Dermis blood vessel endothelial cell (primary cell): ENCODE measurements around the gene EVL. TPM values are rescaled to one million over a fixed set of nuclear protein-coding genes. Genes with fewer than 3 reads are reported as not detected.

Experiments used
- DNase-seq: peaks from one replicate; pipeline ENCODE4 v3.0.0; 2010
- total RNA-seq: library from RNA; depleted of rRNA; stranded (reverse); fragments of >200 nt; gene quantifications from 2 replicates; pipeline ENCODE4 v1.2.3, GENCODE V29; 2014

EVL gene
- total RNA-seq, 1 donor from 2014 or later = 7.7 TPM

DNA sequence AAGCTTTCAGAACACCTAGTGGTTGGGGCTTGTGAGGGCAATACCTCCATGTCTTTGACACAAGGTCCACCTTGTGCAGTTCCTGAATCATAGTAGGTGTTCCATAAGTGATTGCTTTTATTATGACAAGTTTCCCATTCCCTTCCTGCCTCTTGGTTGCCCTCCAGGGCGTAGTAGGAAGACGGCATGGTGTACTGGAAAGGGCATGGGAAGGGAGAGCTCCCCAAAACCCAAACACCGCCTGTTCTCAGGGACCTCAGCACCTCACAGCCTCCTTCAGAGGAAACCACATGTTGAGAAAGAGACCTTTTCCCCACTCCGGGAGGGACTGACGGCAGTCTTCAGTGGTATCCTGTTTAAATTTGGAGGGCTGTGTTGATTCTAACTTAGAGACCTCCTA, 21.1 kb downstream of the EVL start:
- no peak for DNase-seq

DNA sequence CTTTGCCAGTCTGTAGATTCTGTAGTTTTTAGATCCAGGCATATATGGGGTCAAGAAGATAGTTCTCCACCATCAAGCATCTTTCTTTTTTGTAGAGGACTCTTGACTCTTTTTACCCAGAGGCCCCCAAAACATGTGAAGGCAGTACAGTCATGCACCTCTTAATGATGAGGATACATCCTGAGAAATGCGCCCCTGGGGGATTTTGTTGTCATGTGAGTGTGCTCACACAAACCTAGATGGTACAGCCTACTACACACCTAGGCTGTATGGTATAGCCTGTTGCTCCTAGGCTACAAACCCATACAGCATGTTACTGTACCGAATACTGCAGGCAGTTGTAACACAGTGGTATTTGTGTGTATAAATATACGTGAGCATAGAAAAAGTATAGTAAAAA, 23.0 kb downstream of the EVL start:
- DNase-seq = no peak

DNA sequence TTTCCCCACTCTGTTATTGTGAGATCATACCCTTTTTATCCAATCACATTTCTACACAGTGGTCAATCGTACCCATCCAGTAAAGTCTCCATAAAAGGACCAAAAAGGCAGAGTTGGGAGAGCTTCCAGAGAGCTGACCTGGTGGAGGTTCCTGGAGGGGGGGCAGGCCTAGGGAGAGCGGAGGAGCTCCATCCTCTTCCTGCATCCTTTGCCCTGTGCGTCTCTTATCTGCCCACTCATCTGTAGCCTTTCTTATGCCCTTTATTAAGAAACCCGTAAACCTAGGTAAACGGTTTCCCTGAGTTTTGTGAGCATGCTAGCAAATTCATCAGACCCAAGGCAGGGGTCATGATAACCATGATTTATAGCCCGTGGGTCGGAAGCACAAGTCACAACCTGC, 26.2 kb downstream of the EVL start:
- DNase-seq = no peak

DNA sequence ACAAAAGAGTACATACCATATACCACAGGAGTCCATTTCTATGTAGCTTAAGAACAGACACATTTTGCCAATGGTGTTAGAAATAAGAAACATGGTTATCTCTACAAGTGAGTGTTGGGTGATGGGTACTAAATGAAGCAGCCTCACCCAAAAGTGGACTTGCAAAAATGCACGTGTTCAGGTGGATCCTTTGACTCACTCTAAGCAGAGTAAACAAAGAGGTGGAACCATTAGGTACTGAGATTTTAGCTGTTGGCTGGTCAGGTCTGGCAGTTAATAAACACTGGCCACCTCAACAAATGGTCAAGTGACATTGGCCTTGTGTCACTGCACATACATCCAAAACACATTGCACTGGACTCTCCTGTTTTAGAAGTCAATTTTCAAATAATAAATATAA, 27.6 kb downstream of the EVL start:
- no peak for DNase-seq

DNA sequence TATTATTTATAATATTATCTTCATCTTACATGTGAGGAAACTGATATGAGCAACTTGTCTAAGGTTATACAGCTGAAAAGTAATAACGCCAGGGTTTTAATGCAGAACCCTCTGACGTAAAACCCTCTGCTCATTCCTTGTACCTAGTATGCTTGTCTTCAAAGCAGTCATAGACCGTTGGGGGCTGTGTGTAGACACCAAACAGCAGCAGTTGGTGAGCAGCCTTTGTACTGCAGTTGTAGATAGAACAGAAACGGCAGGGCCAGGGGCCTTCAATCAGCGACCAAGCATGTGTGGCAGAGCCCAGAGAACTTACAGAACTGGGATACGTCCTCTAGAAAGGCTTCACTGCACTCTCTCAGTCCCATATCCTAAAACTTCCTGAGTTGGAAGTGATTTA, 28.1 kb downstream of the EVL start:
- no peak for DNase-seq

DNA sequence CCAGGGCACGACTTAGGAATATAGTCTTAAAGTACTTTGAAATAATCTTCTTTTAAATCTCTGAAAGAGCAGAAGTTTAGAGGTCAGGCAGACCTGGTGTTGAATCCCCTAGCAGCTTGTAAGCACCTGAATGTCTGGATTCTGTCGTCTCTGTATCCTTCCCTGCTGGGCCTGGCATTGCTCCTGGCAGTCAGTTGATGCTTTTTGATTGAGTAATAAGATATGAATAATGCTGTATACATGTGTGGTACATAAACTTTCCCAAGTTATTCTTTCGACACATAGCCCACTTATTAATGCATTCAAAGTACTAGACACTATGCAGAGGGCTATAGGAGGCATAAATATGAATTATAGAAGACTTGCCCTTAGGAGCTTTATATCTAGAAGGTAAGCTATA, 31.4 kb downstream of the EVL start:
- DNase-seq = no peak

DNA sequence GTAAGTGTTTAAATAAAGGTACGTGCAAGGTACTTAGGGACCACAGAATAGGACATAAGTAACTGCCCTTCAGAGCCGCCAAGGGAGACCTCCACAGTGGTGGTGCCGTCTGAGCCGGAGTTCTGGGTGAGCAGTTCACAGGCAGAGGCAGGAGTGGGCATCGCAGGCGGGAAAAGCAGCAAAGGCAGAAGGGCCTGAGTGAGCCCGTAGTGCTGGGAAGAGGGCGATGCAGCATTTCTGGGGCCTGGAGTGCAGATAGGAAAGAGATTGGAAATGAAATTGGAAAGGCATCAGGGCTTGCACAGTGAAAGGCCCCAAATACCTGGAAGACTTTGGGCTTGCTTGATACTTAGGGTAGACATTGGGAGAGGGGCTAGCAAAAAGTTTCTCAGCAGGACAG, 32.9 kb downstream of the EVL start:
- no peak for DNase-seq

DNA sequence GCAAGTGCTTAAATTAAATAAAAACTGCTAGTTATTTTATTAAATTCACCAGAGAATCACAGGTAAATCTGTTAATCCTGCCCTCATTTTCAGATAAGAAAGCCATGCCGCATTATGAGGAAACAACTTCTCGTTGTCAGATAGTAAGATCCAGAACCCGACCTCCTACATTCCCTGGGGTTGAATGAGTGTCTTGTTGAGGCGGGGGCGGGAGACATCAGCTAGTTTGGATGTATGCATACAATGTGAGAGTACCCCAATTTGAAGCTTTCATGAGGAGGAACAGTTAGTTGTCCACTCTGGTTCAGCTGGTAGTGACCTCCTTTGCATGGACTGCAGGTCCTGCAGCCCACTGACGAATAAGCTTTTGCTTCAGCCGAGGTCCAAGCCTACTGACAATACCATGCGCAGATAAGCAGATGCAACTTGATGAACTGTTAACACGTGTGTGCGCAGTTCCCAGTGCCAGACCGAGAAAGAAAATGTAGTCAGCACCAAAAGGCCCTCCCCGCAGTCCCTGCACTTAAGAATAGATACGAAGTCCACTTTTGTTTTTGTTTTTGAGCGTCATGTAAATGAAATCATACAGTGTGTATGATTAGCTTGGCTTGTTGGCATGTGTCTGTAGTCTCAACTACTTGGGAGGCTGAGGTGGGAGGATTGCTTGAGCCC, 34.9 kb downstream of the EVL start:
- no peak for DNase-seq

DNA sequence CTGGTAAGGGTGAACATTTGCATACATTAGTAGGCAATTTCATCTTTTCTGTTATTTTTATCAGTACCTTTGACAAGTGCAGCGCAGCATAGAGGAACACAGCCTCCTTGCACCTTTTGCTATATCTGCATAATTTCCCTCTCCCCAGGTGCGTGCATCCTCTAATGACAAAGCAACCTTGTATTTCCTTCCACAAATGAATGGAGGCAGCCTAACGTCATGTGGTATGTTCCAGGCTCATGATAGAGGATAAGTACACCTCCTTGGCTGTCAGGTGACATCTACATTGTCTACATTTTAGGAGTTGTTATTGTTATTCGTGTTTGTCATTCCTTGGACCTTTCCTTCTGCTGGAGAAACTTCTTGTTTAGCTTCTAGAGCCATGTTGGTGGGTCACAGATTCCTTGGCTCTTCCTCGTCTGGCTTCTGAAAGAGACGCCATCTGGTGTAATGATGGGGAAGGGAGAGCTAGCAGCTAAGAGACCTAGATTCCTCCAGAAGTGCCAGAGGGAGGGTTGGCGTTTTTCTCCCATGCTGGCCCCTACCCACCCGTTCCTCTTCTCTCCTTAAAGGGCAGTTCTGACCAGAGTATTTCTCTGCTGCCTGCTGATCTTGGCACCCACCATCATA, 37.0 kb downstream of the EVL start:
- DNase-seq = no peak

DNA sequence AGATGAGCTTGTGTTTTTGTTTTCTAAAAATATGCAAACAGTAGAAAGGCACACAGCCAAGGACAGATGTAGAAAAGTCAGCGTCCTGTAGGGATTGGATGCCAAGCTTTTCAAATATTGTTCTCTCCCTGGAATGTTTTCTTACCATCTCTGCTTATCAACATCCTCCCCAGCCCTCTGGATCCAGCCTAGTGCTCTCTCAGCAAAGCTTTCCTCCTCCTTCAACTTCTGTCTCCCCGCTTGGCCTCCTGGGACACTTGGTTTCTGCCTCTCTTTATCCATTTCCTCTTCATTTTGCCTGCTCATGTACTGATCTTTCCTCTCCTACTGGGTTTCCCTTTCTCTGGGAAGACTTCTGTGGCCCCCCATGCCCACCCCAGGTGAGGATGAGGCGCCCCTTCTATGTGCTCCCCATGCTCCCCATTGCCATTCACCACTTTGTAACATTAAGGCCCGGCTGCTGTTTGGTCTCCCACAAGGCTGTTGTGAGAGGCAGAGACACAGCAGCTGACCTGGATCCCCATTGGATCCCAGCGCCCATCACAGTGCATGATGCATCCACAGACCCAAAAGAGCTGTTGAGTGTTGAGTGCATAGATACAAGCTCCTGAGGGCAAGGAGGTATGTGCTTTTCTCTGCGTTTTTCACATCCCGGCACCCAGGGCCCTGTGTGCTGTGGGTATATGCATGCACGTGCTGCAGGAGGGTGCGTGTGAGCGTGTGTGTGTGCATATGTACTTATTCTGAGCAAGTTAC, 38.2 kb downstream of the EVL start:
- DNase-seq = peak; percentile 16

DNA sequence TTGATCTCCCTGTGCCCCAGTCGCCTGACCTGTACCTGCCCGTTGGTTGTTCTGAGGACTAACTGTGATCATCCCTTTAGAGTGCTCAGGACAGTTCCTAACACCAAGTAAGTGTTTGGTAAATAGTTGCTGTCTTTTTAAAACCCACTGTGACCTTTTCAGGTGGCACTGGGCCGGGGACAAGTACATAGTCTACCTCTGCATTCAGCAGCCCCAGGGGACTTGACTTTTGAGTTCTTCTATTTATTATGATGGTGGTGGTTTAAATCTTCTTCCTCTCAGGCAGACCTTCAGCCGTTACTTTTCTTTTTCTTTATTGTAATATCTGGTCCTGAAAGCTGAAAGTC, 38.8 kb downstream of the EVL start:
- DNase-seq = no peak

DNA sequence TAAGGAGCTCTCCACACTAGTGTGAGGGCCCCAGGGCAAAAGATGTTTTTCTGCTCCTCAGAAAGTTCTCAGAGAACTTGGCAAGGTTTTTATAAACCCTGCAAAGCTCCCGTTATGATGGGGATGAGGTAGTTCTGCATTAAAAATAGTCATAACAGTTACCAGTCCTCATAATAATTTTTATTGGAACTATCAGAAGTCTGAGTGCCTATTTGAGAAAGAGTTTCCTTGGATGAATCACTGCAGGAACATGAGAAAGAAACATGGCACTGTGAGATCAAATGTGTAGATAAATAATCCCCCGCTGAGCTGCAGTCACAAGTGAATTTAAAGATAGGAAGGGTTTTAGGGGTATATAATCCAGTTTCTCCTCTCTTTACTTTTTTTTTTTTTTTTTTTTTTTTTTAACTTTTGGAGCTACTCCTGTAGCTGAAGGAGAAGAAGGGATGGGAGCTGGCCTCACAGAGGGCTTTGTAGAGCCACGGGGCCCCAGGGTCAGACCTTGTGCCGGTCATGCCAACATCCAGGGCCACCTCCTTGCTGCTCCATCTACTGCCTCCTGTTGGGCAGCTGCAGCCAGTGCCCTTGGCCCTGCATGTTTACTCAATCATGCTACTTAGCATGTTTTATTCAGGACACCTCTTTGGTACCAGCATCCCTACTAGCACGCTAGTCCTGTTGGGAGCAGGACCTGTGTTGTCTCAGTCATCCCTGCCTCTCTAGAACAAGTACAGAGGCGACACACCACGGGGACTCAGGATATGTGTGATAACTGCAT, 39.5 kb downstream of the EVL start:
- peak; percentile 9 for DNase-seq

DNA sequence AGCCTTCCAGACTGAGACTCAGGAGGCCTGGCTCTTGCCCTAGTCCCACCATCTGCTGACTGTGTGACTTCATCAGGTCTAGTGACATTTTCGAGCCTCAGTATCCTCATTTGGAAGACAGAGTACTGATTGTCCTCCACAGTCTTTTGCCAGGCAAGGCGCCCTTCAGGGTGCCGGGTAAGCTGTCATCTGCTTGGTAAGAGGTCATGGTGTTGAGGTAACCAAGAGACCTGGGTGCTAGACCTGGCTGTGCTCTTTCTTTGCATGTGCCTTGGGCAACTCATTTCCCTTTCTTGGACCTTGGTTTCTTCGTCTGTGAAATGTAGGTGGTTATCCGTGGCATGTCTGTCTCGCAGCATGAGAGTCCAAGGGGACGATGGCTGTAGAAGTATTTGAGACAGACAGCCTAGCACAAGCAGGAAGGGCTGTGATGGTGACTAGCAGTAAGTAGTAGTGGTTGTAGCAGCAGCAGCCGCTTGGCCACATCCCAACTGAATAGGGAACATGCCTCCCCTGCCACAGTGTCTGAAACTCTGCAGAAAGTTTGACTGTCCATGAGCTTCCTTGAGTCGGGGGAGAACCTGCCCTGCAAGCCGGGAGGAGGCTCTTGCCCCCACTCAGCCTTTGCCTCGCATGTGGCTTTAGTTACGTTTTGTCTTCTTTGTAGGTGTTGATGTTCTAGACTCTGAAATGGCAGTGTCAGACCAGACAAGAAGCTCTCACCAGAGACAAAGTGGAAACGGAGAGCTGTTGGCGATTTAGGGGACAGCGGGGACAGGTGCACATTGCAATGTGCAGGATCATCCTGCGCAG, 40.3 kb downstream of the EVL start:
- no peak for DNase-seq

DNA sequence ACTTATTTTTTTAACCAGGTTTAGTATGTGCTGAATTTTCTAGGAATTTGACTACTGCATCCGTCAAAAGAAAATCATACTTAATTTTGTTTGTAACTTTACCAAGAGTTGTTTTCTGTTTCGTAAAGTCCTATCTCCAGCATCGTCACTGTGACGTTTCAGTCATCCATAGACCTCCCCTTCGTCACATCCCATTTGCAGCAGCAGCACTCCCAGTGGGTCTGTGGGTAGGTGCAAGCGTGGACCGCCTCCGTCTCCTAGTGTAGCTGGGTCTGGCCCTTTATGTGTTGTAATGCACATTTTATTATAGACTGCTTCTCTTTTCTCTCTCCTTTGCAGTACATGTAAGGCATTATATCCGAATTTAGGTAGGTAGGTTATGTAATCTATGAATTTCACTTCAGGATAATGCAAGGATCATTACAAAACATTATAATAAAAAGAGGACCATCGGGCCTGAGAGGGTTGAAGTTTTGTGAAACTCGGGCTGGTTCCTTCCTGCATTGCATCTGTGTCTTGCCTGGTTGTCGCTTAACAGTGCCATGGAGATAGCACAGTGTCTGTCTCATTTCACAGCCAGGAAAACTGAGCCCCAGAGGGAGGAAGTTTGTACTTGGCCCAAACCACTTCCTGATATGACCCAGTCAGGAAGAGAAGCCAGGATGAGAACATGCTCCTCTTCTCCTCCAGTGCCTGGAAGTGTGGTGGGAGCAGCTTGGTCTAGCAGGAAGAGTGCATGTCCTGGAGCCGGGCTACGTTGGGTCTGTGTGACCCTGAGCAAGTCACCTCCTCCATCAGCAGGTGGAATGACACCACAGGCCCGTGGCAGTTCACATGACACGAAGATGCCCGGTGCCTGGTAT, 41.3 kb downstream of the EVL start:
- peak; percentile 28 for DNase-seq

DNA sequence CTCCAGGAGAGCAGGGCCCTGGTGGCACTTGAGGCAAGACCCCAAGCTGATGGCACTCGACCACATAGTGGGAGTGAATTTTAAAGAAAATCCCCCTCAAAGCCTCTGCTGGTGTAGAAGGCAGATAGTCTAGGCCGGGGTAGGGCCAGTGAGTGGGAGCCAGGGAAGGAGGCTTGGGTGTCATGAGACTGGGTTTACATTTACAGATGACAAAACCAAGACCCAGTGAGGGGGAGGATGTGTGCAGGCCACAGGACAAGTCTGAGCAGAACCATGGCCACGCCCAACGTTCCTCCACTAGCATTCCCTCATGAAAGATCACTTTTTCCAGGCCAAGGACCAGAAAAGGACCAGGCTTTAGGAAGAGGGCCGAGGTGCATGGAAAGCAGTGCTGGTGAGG, 42.0 kb downstream of the EVL start:
- no peak for DNase-seq

DNA sequence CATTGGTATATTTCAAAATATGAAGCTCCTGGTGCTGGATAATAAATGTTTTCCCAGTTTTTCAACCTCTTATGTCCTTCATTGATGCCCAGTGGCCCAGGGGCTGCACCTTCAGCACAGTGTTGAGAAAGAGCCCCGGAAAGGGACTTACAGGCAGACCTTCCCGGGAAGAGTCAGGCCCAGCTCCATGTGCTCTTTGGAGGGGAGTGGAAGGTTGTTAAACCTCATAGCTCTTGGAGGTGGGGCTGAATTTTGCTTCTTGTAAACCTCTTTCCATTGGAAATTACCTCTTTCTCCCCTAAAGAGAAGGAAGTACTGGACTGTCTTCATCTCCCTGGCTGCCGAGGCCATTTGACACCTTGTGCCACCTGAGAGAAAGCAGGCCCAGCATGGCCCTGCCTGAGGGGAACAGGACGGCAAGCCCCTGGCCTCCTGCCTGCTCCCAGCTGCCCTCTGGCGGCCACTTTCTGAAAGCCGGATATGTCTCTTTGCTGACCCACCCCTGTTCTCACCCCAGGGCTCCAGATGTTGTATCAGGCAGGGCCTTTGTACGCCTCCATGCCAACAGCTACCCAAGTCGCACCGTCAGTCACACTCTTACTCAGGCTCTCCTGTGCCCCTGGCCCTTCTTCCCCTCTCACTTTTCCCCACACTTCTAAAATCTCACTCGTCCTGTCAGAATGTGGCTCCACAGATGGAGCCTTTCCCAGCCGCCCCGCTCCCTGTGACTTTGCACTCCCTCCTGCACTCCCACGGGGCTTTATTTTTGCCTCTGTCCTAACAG, 43.0 kb downstream of the EVL start:
- peak; percentile 81 for DNase-seq

DNA sequence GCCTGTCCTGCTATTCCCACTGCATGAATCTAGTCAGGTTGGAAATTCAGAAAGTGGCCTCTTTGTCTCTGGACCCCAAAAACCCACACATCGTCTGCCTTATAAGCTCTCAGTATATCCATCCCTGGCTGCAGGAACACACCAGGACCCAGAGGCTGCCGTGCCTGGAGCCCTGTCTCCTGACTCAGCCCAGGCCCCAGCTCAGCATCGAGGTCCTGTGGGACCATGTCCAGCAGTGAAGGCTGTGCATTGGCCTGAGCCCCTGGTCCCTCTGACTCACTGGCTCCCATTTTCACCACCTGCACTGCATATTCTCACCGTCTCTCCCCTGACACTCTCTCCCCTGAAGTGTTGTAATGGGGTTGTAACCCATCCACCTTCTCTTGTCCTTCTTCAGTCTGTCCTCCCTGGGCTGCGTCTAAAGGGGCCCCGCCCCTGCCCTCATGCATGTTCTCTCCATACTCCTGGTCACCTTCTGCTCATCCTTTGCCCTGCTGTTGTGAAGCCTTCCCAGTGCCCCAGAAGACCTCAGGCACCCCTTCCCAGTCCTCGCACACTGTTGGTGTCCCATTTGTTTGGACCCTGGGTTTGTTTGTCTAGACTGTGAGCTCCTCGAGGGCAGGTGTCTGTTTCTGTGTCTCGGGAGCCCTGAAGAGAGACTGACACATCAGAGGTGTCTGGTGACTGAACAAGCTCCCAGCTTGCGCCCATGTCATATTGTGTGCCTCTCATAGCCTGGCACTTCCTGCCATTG, 43.8 kb downstream of the EVL start:
- no peak for DNase-seq

DNA sequence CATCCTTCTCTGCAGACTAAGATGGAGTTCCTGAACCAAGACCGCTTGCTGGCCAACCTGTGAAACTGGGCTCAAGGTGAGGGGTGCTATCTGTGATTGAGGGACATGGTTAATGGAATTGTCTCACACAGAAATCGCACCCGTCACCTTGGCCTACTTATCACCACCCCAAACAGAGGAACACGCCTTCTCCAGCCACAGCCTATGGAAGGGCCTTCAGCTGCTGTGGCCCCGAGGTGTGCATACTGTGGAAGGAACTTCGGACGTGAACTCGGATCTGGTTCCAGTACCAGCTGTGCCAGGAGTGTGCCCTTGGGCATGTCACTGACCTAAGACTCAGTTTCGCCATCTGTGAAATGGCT, 44.4 kb downstream of the EVL start:
- no peak for DNase-seq

DNA sequence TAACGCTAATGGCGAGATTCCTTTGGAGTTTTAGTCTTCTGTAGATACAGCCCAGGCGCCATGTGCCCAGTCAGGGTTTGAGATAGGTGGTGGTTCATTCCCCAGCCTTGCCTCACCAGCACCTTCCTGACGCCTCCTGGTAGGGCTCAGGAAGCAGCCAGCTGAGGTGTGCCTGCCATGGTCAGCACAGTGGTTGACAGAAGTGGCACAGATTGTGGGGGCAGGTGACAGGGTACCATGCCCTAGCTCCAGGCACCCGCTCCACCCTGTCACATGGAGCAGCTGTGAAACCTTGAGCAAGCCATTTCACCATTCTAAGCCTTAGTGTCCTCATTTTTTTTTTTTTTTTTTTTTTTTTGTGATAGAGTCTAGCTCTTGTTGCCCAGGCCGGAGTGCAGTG, 45.6 kb downstream of the EVL start:
- DNase-seq = no peak
